IMR-90 (cell line): ENCODE data around the gene EEF1AKMT2. TPM values are rescaled to one million over a fixed set of nuclear protein-coding genes. Genes with fewer than 3 reads are reported as not detected.

Source experiments
- ATAC-seq: fragments of 200-7000 bp; cut with Tn5 transposase; 2 replicates; pipeline ENCODE4 v1.9.1; 2020; ENCODE audit warnings: low read depth, mild to moderate bottlenecking, moderate library complexity
- BruUV-seq: library from RNA; stranded (reverse); fragments of 400-500 nt; replicated peaks from 2 replicates; lab custom pipeline; 2021; lab: Mats Ljungman, UMichigan
- CTCF ChIA-PET: fragments of 300-600 bp; formaldehyde crosslinking; extraction: SDS; loops from one replicate; lab custom pipeline; 2021; ENCODE audit warnings: antibody characterized with exemption; lab: Yijun Ruan, JAX
- POLR2A ChIA-PET: fragments of 300-600 bp; sonication (Branson Sonifier 250); formaldehyde crosslinking; loops from one replicate; lab custom pipeline; 2022; ENCODE audit warnings: antibody characterized with exemption; ENCODE audit not compliant: unreplicated experiment; lab: Charles Lee
- DNase-seq: peaks from one replicate; pipeline ENCODE4 v3.0.0; 2013
- H2AFZ ChIP-seq: replicated peaks from 2 replicates; pipeline ENCODE3; 2013; ENCODE audit warnings: low read length, mild to moderate bottlenecking; ENCODE audit not compliant: poor library complexity
- H2AK5ac ChIP-seq: 2 replicates; pipeline ENCODE4 v1.6.1; 2013; ENCODE audit warnings: low read depth, low read length, inconsistent platforms
- H2AK9ac ChIP-seq: replicated peaks from 2 replicates; pipeline ENCODE3; 2013; ENCODE audit warnings: mild to moderate bottlenecking, low read depth, low read length, moderate library complexity; ENCODE audit not compliant: poor library complexity
- H2BK120ac ChIP-seq: 2 replicates; pipeline ENCODE4 v1.6.1; 2013; ENCODE audit warnings: low read depth, low read length, inconsistent platforms
- H2BK15ac ChIP-seq: 3 replicates; pipeline ENCODE4 v1.6.1; 2013; ENCODE audit warnings: low read depth, low read length, inconsistent platforms
- H2BK20ac ChIP-seq: 2 replicates; pipeline ENCODE4 v1.6.1; 2013; ENCODE audit warnings: low read depth, mild to moderate bottlenecking, inconsistent platforms, low read length, moderate library complexity
- H2BK5ac ChIP-seq: 2 replicates; pipeline ENCODE4 v1.6.1; 2013; ENCODE audit warnings: mild to moderate bottlenecking, low read depth, low read length, inconsistent platforms; ENCODE audit not compliant: poor library complexity, severe bottlenecking
- H3K14ac ChIP-seq: replicated peaks from 2 replicates; pipeline ENCODE4 v1.6.1; 2013; ENCODE audit warnings: low read depth, low read length, inconsistent platforms
- H3K18ac ChIP-seq: 2 replicates; pipeline ENCODE4 v1.6.1; 2013; ENCODE audit warnings: low read depth, low read length, control low read depth
- H3K23ac ChIP-seq: 2 replicates; pipeline ENCODE4 v1.6.1; 2013; ENCODE audit warnings: low read depth, low read length, inconsistent platforms
- H3K27ac ChIP-seq: 2 replicates; pipeline ENCODE4 v1.5.1; 2013; ENCODE audit warnings: mild to moderate bottlenecking, control low read depth, low read length; ENCODE audit not compliant: insufficient read depth
- H3K27me3 ChIP-seq: 2 replicates; pipeline ENCODE4 v1.6.1; 2013; ENCODE audit warnings: low read length; ENCODE audit not compliant: control insufficient read depth, insufficient read depth
- H3K36me3 ChIP-seq: 2 replicates; pipeline ENCODE4 v1.6.1; 2013; ENCODE audit warnings: low read length, mixed read lengths; ENCODE audit not compliant: control insufficient read depth, insufficient read depth
- H3K4ac ChIP-seq: 2 replicates; pipeline ENCODE4 v1.6.1; 2013; ENCODE audit warnings: low read depth, low read length, inconsistent platforms
- H3K4me1 ChIP-seq: 2 replicates; pipeline ENCODE4 v1.6.1; 2013; ENCODE audit warnings: low read length, mixed read lengths; ENCODE audit not compliant: control insufficient read depth, insufficient read depth
- H3K4me2 ChIP-seq: 2 replicates; pipeline ENCODE4 v1.6.1; 2013; ENCODE audit warnings: low read depth, mild to moderate bottlenecking, control low read depth, low read length, moderate library complexity
- H3K4me3 ChIP-seq: 2 replicates; pipeline ENCODE4 v1.5.1; 2013; ENCODE audit warnings: low read depth, mild to moderate bottlenecking, control low read depth, low read length, moderate library complexity; ENCODE audit not compliant: insufficient read depth
- H3K56ac ChIP-seq: 2 replicates; pipeline ENCODE4 v1.6.1; 2013; ENCODE audit warnings: low read length, inconsistent platforms; ENCODE audit not compliant: insufficient read depth; ENCODE audit errors: extremely low read depth
- H3K79me1 ChIP-seq, 2 experiments: 2 replicates each; pipeline ENCODE4 v1.6.1; 2013; ENCODE audit warnings: low read length in 2 of 2, inconsistent platforms in 1 of 2, low read depth in 1 of 2
- H3K9ac ChIP-seq: 2 replicates; pipeline ENCODE4 v1.6.1; 2013; ENCODE audit warnings: low read depth, low read length, control low read depth
- H3K9me1 ChIP-seq: 2 replicates; pipeline ENCODE4 v1.6.1; 2013; ENCODE audit warnings: low read length, inconsistent platforms; ENCODE audit not compliant: insufficient read depth
- H3K9me3 ChIP-seq: 2 replicates; pipeline ENCODE4 v1.6.1; 2013; ENCODE audit warnings: low read length; ENCODE audit not compliant: control insufficient read depth, insufficient read depth
- H4K20me1 ChIP-seq: 2 replicates; pipeline ENCODE4 v1.6.1; 2013; ENCODE audit warnings: low read length, inconsistent platforms; ENCODE audit not compliant: insufficient read depth
- H4K5ac ChIP-seq: 2 replicates; pipeline ENCODE4 v1.6.1; 2013; ENCODE audit warnings: mild to moderate bottlenecking, low read depth, low read length, control low read depth
- H4K8ac ChIP-seq, 2 experiments: 2 replicates each; pipeline ENCODE4 v1.6.1; 2013; ENCODE audit warnings: low read depth in 2 of 2, low read length in 2 of 2, control low read depth in 1 of 2, inconsistent platforms in 1 of 2
- H4K91ac ChIP-seq: 2 replicates; pipeline ENCODE4 v1.6.1; 2013; ENCODE audit warnings: low read depth, low read length, inconsistent platforms; ENCODE audit not compliant: insufficient read depth
- ELK1 ChIP-seq: fragments of 150-350 bp; IDR thresholded peaks from 2 replicates; pipeline ENCODE4 v1.6.1; 2016; ENCODE audit warnings: low read depth, mild to moderate bottlenecking, low read length, moderate library complexity, borderline replicate concordance
- FOS ChIP-seq: fragments of 150-350 bp; IDR thresholded peaks from 2 replicates; pipeline ENCODE4 v1.6.1; 2016; ENCODE audit warnings: low read depth, low read length
- MAZ ChIP-seq: IDR thresholded peaks from 2 replicates; pipeline ENCODE4 v1.6.1; 2012; ENCODE audit warnings: low read depth, mild to moderate bottlenecking, low read length, improper control_type of control experiment, moderate library complexity, borderline replicate concordance
- RFX5 ChIP-seq: IDR thresholded peaks from 2 replicates; pipeline ENCODE4 v1.8.0; 2012; ENCODE audit warnings: low read depth, mild to moderate bottlenecking, low read length, moderate library complexity
- WGBS, 2 experiments: methylation state at CpG; one replicate each; pipeline versions ENCODE4 v1.1.5 to v1.1.7; 2013; ENCODE audit warnings: missing lambda C conversion rate in 2 of 2; ENCODE audit not compliant: insufficient read length in 1 of 2; ENCODE audit errors: extremely low coverage in 2 of 2; 5-methylcytosine and 5-hydroxymethylcytosine counted together
- dilution Hi-C: fragments of 300-500 bp; cut with HindIII; formaldehyde crosslinking; loops from one replicate; pipeline ENCODE4 v1.14.3; 2018; ENCODE audit warnings: low sequenced_read_pairs; ENCODE audit not compliant: unreplicated experiment
- in situ Hi-C: fragments of 300-500 bp; cut with MboI; formaldehyde crosslinking; loops from 3 replicates; pipeline ENCODE4 v1.14.3; 2019; ENCODE audit warnings: low sequenced_read_pairs, inconsistent platforms, mixed read lengths
- intact Hi-C: fragments of 100-400 bp; cut with micrococcal nuclease; formaldehyde crosslinking; loops from 2 replicates; pipeline ENCODE4 v1.10.0; 2022
- polyA plus RNA-seq, 3 experiments: library from polyadenylated mRNA; depleted of rRNA; stranded (reverse); fragments of >200 nt; gene quantifications; 2 replicates each; pipeline ENCODE4 v1.2.3, GENCODE V29; 2012; ENCODE audit warnings: low replicate concordance in 1 of 3
- total RNA-seq: library from RNA; depleted of rRNA; stranded (reverse); fragments of >200 nt; gene quantifications from 2 replicates; pipeline ENCODE4 v1.2.3, GENCODE V29; 2012

Gene EEF1AKMT2
- total and polyA plus RNA-seq, 2 of the 4 experiments (the other 2 are of a cell fraction) = 9.7 to 12.7 TPM

GRCh38 chr10:124728830-124729661, 62.6 kb downstream of the EEF1AKMT2 start:
- H3K4me3 ChIP-seq = no peak overlapping the region
- no peak overlapping the region for H3K9ac ChIP-seq
- H3K9me3 ChIP-seq = no peaks in the 10 kb centered on the region
- H3K4me2 ChIP-seq = no peak overlapping the region
- no peak overlapping the region for H4K5ac ChIP-seq
- H3K56ac ChIP-seq = no peak overlapping the region
- intact Hi-C loops (no loop called here), in situ Hi-C loops (no loop called here), dilution Hi-C loops (no loop called here)
- no TSS peak for BruUV-seq
- H3K9me1 ChIP-seq = peaks cover 7% of the 10 kb centered on the region; the same call in 1 of the 2 replicates
- no peak for DNase-seq
- H2BK15ac ChIP-seq = no peak overlapping the region
- no peak overlapping the region for H3K4ac ChIP-seq
- no peak overlapping the region for H2AK5ac ChIP-seq
- H3K14ac ChIP-seq = no peak overlapping the region
- H2BK5ac ChIP-seq = no peak overlapping the region
- peaks cover 9% of the 10 kb centered on the region; the same call in 1 of the 2 replicates for H3K4me1 ChIP-seq
- no peak overlapping the region for H2AFZ ChIP-seq
- peaks cover 3% of the 10 kb centered on the region; the same call in 1 of the 2 replicates for H3K36me3 ChIP-seq
- no CpG with 5 or more reads among the region's 8 CpGs for WGBS, 2 experiments
- no peak overlapping the region for H2BK120ac ChIP-seq
- TF ChIP-seq MAZ (no peak), FOS (no peak), RFX5 (no peak), ELK1 (no peak)
- no peak overlapping the region for H2AK9ac ChIP-seq
- no peak overlapping the region for H3K27ac ChIP-seq
- peaks cover 0 to 16% of the 10 kb centered on the region in 2 experiments; a peak in 2 of 4 replicates for H3K79me1 ChIP-seq
- peaks cover 9% of the 10 kb centered on the region; the same call in 1 of the 2 replicates for H4K20me1 ChIP-seq
- no peak overlapping the region for H4K91ac ChIP-seq
- ChIA-PET CTCF (no interaction called here), POLR2A (no interaction called here)
- H3K27me3 ChIP-seq = no peaks in the 10 kb centered on the region
- no peak overlapping the region for H2BK20ac ChIP-seq
- no peak for ATAC-seq
- H3K18ac ChIP-seq = no peak overlapping the region
- no peak overlapping the region for H4K8ac ChIP-seq
- no peak overlapping the region for H3K23ac ChIP-seq
